ENCODE results near the gene TIAM1.

TIAM1 gene, protein sequence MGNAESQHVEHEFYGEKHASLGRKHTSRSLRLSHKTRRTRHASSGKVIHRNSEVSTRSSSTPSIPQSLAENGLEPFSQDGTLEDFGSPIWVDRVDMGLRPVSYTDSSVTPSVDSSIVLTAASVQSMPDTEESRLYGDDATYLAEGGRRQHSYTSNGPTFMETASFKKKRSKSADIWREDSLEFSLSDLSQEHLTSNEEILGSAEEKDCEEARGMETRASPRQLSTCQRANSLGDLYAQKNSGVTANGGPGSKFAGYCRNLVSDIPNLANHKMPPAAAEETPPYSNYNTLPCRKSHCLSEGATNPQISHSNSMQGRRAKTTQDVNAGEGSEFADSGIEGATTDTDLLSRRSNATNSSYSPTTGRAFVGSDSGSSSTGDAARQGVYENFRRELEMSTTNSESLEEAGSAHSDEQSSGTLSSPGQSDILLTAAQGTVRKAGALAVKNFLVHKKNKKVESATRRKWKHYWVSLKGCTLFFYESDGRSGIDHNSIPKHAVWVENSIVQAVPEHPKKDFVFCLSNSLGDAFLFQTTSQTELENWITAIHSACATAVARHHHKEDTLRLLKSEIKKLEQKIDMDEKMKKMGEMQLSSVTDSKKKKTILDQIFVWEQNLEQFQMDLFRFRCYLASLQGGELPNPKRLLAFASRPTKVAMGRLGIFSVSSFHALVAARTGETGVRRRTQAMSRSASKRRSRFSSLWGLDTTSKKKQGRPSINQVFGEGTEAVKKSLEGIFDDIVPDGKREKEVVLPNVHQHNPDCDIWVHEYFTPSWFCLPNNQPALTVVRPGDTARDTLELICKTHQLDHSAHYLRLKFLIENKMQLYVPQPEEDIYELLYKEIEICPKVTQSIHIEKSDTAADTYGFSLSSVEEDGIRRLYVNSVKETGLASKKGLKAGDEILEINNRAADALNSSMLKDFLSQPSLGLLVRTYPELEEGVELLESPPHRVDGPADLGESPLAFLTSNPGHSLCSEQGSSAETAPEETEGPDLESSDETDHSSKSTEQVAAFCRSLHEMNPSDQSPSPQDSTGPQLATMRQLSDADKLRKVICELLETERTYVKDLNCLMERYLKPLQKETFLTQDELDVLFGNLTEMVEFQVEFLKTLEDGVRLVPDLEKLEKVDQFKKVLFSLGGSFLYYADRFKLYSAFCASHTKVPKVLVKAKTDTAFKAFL (N-terminal part only)

DNA sequence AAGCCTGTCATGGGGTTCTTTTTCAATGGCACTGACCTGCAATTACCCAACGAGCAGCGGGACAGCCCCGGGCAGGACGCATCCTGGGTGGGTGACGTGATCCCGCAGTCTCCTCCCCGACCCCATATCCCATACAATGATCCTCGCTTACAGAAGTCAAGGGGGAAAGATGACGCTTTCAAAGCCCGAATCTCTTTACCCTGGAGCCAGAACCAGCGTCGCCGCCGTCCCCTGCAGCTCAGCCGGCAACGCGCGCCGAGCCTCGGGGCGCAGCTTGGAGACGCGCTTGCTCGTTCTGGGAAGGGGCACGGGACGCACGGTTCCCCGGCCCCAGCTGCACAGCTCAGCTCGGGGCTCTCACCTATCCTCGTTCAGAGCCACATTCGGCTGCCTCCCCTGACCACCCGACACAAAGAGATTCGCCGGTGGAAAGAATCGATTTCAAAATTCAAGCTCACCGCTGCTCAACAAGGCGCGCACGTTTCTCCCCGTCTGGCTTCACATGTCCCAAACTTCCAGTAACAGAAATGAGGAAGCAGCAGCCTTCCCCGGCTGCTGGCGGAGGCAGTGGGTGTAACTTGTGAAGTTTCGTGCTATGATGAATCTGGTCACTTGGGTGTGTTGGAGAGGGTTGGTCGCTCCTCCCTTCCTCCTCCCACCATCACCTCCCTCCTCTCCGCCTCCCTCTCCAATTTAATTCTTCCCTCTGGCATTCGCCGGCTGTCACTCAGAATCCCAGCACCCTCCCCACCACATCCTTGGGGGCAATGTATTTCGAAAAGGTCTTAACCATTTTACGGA lies at the start of gene TIAM1:
TIAM1 (minus strand) TSS at position 582 of the 801 bp plus-strand sequence. CDS start 77,289 bp downstream, outside the sequence.
- no peak for DNase-seq

DNA sequence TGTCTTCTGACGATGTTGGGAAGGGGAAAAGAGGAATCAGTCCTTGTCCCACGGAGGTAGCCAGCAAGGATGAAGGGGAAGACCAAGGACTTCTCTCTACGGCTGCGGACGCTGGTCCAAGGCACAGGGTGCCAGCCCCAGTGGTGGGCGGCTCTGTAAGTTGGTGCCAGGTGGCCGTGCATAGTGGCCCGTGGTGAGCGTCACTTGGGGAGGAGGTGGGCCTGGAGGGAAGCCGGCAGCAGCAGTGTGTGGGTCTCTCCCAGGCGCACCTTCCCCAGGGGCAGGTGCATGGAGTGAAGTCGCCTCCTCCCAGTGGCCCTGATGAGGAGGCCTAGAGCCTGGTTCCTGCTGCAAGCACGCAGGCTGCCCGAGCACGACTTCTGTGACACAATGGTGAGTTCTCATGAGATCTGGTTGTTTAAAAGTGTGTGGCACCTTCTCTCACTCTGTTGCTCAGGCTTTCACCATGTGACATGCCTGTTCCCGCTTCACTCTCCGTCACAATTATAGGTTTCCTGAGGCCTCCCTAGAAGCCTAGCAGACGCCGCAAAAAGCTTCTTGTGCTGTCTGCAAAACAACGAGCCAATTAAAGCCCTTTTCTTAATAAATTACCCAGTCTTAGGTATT lies 43.6 kb upstream of the TIAM1 start:
- DNase-seq, result no peak

DNA sequence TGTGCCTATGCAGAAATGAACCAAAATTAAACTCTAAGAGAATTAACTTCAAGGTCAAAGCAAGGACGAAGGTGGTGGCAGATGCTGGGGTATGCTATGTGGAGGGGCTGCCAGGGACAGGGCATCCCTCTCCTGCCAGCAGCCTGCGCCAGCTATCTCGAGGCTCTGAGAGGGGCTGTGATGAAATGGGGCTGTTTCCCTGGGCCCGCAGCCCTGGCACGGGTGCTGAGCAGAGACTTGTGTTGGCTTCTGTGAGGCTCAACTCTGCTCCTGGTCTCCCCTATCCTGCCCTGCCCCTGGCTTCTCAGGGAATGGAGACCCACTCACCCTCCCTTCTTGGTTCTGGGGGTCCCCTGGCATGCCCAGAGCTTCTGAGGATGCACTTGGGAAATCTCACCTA lies 41.9 kb upstream of the TIAM1 start:
- no peak for DNase-seq

DNA sequence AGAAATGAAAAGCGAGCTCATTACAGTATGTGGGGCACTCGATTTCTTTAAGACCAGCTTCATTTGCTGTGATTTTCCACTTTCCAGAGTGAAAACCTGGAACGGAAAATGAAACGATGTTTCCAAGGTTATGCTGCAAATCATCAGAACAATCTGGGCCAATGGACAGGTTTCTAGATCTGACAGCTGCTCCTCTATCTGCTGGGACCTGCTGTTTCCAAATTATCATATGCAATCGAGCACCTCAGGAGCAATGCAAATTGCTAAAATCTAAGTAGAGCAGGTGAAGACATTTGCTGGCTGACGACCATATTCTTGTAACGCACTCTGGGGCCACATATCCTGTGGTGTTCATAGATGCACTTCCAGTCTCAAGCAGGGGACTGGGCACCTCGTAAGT lies 39.7 kb upstream of the TIAM1 start:
- no peak for DNase-seq

DNA sequence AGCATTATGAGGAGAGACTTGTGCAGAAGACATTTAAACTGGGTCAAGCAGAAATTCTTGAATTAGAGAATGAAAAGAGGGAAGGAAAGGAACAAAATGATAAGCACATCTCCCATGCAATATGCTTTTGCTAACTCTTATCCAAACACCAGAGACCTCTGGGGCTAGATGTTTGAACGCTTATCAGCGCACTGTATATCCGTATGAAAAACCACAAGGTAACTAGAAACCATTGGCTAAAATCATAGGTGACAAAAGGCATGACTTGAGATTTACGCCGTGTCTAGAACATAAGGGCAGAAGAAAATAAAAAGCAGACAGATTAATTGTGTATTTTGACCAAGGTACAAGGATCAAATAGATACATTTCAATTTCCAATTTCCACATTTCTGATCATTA lies 38.0 kb upstream of the TIAM1 start:
- no peak for DNase-seq

DNA sequence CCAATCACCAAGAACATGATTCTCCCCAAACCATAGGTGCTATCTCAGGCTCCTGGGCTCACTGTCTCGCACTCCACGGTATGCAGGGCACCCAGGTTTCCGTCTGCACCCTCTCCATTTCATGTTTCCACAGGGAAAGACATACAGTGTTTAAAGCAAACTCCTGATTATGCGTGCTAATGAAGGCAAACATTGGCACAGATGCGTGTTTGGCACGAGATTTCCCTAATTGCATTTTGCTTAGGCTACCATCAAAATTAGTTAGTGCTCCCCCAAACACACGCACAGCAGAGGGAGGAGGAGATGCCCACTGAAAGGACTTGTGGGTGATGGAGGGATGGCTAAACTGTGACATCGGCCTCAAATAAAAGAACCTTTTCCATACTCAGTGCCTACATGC lies 32.2 kb upstream of the TIAM1 start:
- DNase-seq, result no peak

DNA sequence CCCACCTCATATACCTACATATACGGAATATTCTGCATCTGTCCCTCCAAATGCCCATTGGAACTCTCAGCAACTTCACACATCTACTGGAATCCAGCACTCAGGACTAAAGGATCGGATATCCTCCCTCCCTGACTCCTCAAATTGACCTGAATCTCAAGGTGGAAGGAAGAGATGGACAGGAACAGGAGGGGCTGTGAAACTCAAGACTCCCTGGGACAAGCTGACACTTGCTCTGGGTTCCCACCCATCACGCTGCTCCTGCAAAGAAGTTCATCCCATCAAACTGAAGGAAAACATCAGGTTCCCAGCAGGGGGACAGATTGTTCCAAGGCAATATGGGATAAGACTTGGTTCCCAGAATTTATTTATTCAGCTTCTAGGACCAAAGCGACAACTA lies 30.3 kb upstream of the TIAM1 start:
- no peak for DNase-seq

DNA sequence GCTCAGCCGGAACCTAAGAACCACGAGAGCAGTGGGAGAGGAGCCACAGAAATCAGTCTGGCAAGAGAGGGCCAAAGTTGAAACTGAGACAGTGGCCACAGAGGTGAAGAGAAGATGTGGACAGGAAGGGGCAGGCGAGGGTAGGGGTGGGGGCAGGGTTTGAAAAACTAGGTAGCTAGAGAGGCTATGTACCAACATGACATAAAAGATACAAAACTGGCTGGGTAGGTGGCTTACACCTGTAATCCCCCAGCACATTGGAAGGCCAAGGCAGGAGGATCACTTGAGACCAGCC lies 28.4 kb upstream of the TIAM1 start:
- no peak for DNase-seq

DNA sequence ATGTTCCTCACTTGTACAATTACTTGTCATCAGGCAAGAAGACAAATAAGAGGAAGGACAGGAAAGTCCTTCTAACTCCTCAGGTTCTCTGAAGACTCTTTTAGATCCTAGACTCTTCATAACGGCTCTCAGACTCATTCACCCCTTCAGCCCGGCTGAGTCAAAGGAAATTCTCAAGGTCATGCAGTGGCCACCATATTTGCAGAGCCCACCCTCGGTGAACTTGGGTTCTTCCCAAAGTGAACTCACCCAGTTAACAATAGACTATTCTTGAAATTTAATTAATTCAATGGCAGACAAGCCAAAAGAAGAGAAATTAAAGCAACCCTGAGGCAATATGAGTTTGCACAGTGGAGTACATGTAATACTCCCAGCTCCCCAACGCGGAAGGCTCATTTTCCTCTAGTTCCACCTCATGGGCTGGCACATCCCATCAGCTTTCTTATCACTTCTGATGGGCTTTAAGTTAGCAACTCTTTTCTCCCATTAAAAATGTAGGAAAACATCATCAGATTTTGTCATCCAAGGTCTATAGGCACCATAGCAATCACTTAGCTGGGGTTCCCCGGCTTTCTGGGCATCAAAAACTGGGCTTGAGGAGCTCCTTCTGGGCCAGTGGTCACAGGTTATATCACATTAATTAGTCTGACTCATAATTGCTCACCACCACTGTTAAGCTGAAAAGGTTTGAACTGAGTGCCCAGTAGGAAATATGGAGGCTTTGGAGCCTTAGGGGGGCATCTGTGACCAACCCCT lies 27.8 kb upstream of the TIAM1 start:
- no peak for DNase-seq

DNA sequence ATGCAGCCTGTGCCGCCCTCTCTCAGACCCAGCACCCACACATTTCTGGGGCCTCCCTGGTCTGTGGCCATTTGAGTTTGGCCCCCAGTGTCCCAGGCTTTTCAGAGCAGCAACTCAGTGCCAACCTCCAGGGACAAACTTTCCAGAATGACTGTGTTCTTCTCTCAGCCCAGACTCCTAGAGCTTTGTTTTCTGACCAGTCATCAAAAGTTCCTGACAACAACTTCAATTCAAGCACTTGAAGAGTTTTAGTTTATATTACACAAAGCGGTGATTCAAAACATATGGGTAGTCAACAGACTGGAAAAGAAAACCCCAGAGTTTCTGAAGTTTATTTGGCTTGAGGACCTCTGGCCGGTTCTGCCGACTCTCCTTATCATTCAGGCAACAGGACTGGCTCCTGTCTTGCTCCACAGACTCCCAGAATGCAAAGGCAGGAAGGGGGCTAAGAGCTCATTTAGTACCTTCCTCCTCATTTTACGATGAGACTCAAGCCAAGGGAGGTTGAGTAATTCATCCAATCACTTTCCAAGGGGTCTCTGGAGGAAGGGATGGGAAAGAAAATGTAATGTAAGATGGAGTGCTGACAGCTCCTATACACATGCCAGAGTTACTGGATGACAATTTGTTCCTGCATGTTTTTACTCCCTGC lies 27.0 kb upstream of the TIAM1 start:
- no peak for DNase-seq

DNA sequence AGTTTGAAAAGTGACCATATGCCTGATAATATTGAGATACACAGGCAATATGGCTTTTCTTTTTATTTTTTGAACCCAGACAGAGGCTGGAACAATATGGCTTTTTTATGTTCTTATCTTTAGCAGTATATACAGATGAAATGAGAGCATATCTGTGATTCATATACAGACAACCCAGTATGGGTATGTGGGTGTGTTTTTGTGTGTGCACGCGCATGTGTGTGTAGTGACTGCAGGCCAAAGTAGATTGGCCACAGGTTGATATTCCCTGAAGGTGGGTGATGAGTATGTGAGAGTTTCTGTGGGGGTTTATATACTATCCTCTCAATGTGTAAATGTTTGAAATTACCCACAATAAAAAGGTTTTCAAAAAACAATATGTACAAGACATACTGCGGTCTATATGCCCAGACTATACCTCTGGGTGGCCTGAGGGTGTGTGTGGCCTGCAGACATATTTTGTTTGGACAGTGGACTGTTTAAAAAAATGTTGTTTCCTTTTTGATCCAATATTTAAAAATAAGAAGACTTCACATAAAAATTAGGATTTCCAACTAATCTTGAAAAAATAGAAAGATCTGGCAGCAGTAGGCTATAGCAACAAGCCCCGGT lies 26.3 kb upstream of the TIAM1 start:
- DNase-seq, result no peak

DNA sequence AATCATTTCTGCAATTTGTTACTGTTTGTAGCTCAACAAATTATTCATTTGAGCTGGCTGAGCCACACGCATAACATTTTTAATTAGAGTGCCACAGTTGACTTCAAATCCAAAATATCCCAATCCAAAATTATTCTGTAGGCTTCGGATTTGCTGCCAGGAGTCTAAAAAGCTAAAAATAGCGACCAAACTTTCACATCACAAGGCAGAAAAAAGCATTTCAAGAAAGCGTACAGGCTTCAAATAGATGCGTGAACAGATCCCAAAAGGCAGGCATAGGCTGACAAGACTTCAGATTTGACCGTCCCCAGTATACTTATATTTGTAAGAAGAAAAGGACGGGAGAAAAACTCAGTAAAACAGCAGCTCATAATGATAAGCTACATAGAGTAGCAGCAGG lies 24.3 kb upstream of the TIAM1 start:
- no peak for DNase-seq

DNA sequence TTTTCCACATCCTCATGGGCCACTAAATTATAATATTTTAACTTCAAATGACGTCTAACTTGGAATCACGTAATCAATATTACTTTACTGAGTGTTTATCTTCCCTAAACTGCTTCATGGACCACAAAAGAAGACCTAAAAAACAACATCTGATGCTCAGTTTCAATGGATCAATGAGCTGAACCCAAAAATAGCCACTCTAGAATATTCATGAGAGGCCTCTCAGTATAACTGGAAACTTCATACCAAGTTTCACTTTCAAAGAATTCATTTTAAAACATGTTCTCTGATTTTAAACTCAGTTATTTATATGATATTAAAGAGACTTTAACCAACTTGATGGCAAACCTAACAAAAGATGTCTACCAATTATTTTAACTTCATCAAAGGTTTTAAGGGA lies 23.7 kb upstream of the TIAM1 start:
- no peak for DNase-seq

DNA sequence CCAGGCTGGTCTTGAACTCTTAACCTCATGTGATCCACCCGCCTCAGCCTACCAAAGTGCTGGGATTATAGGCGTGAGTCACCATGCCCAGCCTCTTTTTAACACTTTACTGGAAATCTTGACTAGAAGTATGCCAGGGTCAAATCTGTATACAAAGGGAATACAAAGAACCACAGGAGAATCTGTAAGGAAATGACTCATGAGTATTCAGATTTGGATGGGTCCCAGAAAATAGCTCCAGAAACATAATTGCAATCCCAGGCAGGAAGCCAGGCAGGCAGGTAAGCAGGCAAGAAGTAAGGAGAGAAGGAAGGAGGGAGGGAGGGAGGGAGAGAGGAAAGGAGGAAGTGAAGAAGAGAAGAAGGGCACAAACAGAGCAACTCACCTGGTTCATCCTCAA lies 22.8 kb upstream of the TIAM1 start:
- no peak for DNase-seq

DNA sequence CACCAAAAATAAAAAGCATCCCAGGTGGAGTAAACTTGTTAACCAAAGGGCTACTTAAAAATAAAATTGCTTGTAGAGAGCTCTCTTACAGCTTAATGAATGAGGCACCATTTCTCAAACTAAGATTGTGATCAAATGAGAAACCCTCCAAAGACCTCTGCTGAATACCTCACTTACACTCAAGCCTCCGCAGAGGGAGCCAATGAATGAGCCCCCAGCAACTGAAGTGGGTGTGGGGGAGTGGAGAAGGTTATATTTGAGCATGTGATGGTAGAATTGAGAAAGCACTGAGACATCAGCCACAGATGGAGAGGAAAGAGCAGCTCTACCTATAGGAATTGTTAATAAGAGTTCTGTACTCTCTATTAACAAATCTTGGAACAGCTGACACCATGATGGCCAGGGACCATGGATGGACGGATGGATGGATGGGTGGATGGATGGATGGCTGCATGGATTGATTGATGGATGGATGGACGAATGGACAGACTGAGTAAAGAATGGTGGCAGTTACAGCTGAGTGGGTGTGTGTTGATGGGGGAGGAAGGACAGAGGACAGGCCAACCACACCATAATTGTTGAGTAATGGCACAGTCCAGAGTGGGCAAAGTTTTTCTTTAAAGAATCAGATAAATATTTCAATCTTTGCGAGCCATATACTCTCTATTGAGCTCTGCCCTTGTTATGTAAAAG lies 20.3 kb upstream of the TIAM1 start:
- DNase-seq, result no peak

DNA sequence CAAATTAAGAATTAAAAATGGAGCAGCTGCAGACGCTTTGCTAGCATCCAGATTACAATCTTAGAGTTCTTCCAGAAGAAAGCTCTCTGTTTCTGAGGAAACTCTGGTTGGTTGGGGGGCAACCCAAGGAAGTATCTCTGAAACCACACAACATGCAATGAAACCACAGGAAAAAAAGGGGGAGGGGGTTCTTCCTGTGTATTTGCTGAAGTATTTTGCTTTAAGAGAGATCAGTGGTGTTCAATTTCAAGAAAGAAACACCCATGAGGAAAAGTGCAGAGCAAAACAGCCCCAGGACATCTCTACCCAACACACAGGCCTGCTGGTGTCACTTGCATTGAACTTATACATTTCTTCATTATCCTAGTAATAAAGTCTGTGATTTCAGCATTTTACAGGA lies 19.7 kb upstream of the TIAM1 start:
- no peak for DNase-seq

DNA sequence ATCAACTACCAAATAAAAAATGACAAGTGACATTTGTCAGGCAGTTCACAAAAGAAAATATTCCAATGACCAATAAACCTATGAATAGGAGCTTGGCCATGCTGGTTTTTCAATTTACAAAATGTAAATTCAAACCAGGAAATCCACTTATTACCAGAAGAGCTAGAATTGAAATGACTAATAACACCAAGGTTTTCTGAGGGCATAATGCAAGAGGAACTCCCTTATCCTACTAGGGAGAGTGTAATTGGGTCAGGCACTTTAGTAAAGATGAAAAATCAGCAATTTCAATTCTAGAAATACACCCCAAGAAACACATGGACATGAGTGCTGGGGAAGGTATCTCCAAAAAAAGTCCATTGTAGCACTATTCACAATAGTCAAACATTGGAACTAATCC lies 16.7 kb upstream of the TIAM1 start:
- DNase-seq, result no peak

DNA sequence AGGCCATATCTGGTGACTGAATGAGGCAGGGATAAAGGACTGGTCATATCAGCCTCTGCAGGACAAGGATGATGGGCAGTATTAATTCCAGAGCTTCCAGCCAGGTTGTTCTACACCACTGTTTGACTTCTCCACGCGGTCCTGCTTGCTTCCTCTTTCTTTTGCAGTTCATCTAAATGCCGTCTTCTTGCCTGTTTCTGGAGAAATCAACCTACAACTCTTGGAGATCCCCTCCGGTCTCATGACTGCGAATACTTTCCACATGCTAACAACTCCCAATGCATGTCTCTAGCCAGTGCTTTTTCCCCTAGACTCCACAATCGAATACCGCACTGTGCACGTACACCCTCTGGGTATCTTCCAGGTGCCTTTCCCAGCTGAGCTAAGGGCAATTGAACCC lies 14.1 kb upstream of the TIAM1 start:
- DNase-seq, result no peak

DNA sequence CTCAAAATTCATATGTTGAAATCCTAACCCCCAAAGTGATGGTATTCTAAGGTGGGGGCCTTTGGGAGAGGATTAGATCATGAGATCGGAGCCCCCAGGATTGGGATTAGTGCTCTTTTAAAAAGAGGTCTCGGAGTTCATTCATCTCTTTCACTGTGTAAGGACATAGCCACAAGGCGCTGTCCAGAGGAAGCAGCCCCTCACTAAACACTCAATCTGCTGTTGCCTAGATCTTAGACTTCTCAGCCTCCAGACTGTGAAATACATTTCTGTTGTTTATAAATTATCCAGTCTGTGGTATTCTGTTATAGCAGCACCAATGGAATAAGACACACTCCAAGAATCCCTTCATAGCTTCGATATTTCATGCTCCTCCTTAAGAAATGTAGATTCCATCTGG lies 12.4 kb upstream of the TIAM1 start:
- DNase-seq, result no peak
